ENCODE measurements around the gene CHIC2. TPM values are rescaled to one million over a fixed set of nuclear protein-coding genes. Genes with fewer than 3 reads are reported as not detected.
"Not testable (repeated sequence)": the region's sequence is repeated elsewhere in the genome, so short reads cannot be mapped to it uniquely, and the experiment has no call there.

CHIC2 gene
- total and polyA plus RNA-seq, 2 of the 4 experiments (the other 2 are of a cell fraction) = 20.4 to 26.3 TPM

GRCh38 chr4:54025582-54025981, 38.8 kb downstream of the CHIC2 start:
- Histone ChIP-seq H3K79me1 (ENCODE audit: low read depth in 1 of 2, low read length in 2 of 2) (peaks cover 11 to 59% of the 10 kb centered on the region in 2 experiments), H3K4me2 (ENCODE audit: low read depth, low read length) (no peak overlapping the region), H3K18ac (ENCODE audit: low read depth, low read length) (no peak overlapping the region), H3K36me3 (ENCODE audit: control insufficient read depth, insufficient read depth, low read length) (no peaks in the 10 kb centered on the region), H2BK15ac (ENCODE audit: low read depth, low read length) (no peak overlapping the region), H3K9me3 (ENCODE audit: control insufficient read depth, insufficient read depth, low read length) (no peaks in the 10 kb centered on the region), H2AK5ac (ENCODE audit: low read depth, low read length) (no peak overlapping the region), H2AFZ (replicated peaks; ENCODE audit: low read length, poor library complexity) (no peak overlapping the region), H3K56ac (ENCODE audit: extremely low read depth, insufficient read depth, low read length) (no peak overlapping the region), H2AK9ac (replicated peaks; ENCODE audit: low read depth, low read length, poor library complexity) (no peak overlapping the region), H4K91ac (ENCODE audit: insufficient read depth, low read depth, low read length) (no peak overlapping the region), H3K4ac (ENCODE audit: low read depth, low read length) (no peak overlapping the region), H2BK5ac (ENCODE audit: low read depth, low read length, poor library complexity, severe bottlenecking) (no peak overlapping the region), H3K4me3 (ENCODE audit: insufficient read depth, low read depth, low read length) (no peak overlapping the region), H2BK20ac (ENCODE audit: low read depth, low read length) (no peak overlapping the region), H3K9me1 (ENCODE audit: insufficient read depth, low read length) (peaks cover 7% of the 10 kb centered on the region; the same call in 1 of the 2 replicates), H3K27ac (ENCODE audit: insufficient read depth, low read length) (no peak overlapping the region), H4K5ac (ENCODE audit: low read depth, low read length) (no peak overlapping the region), H3K27me3 (ENCODE audit: control insufficient read depth, insufficient read depth, low read length) (no peaks in the 10 kb centered on the region), H3K9ac (ENCODE audit: low read depth, low read length) (no peak overlapping the region), H4K8ac (ENCODE audit: low read depth in 2 of 2, low read length in 2 of 2) (no peak overlapping the region), H3K14ac (replicated peaks; ENCODE audit: low read depth, low read length) (no peak overlapping the region), H4K20me1 (ENCODE audit: insufficient read depth, low read length) (peaks cover 31% of the 10 kb centered on the region; the same call in 1 of the 2 replicates), H2BK120ac (ENCODE audit: low read depth, low read length) (no peak overlapping the region), H3K4me1 (ENCODE audit: control insufficient read depth, insufficient read depth, low read length) (0 out of 2 replicates have a peak, but pooled peaks cover 1% of the 10 kb centered on the region), H3K23ac (ENCODE audit: low read depth, low read length) (no peak overlapping the region)
- ChIA-PET CTCF (no interaction called here), POLR2A (ENCODE audit: unreplicated experiment) (no interaction called here)
- ATAC-seq (ENCODE audit: low read depth) (no peak), DNase-seq (no peak)
- WGBS, 2 experiments (ENCODE audit: extremely low coverage in 2 of 2, insufficient read length in 1 of 2) = 100% methylated on average over 4 of the region's 7 CpGs; no CpG with 5 or more reads in 1 of the 2 experiments
- dilution Hi-C loops (cut with HindIII; ENCODE audit: low sequenced_read_pairs, unreplicated experiment) = no loop called here
- intact Hi-C loops (cut with micrococcal nuclease) = no loop called here
- BruUV-seq (replicated peaks) = no TSS peak
- TF ChIP-seq MAZ (IDR thresholded peaks at IDR 0.05; ENCODE audit: borderline replicate concordance, low read depth, low read length) (no peak), CEBPB (IDR thresholded peaks at IDR 0.05; ENCODE audit: low read depth, low read length) (no peak), RCOR1 (IDR thresholded peaks at IDR 0.05; ENCODE audit: insufficient replicate concordance, low read length) (no peak), NFE2L2 (IDR thresholded peaks at IDR 0.05; ENCODE audit: low read depth, low read length) (no peak), SMC3 (IDR thresholded peaks at IDR 0.05; ENCODE audit: low read depth, low read length) (no peak), RAD21 (IDR thresholded peaks at IDR 0.05; ENCODE audit: low read length) (no peak), BHLHE40 (IDR thresholded peaks at IDR 0.05; ENCODE audit: low read depth, low read length) (no peak), MAFK (IDR thresholded peaks at IDR 0.05; ENCODE audit: low read depth, low read length) (no peak), FOS (IDR thresholded peaks at IDR 0.05; ENCODE audit: low read depth, low read length) (no peak)
- TF ChIP-seq, protein P1, sequence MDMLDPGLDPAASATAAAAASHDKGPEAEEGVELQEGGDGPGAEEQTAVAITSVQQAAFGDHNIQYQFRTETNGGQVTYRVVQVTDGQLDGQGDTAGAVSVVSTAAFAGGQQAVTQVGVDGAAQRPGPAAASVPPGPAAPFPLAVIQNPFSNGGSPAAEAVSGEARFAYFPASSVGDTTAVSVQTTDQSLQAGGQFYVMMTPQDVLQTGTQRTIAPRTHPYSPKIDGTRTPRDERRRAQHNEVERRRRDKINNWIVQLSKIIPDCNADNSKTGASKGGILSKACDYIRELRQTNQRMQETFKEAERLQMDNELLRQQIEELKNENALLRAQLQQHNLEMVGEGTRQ (IDR thresholded peaks at IDR 0.05; ENCODE audit: low read depth, low read length) = no peak
- in situ Hi-C loops (cut with MboI; ENCODE audit: low sequenced_read_pairs) = no loop called here

DNA sequence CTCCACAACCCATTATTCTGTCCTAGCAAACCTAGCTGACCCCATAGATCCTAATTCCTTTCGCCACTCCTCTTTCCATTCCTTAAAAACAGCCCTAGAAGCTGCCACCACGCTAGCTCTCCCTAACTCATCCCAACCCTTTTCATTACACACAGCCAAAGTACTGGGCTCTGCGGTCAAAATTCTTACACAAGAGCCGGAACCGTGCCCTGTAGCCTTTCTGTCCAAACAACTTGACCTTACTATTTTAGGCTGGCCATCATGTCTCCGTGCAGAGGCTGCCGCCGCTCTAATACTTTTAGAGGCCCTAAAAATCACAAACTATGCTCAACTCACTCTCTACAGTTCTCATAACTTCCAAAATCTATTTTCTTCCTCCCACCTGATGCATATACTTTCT, 41.4 kb downstream of the CHIC2 start:
- 95 to 100% methylated on average over 1 to 8 of the region's 8 CpGs for WGBS, 2 experiments (ENCODE audit: extremely low coverage in 2 of 2, insufficient read length in 1 of 2)
- H2BK15ac ChIP-seq (ENCODE audit: low read depth, low read length); H2BK120ac ChIP-seq (ENCODE audit: low read depth, low read length); H2AK5ac ChIP-seq (ENCODE audit: low read depth, low read length); H3K18ac ChIP-seq (ENCODE audit: low read depth, low read length); H2AFZ ChIP-seq (replicated peaks; ENCODE audit: low read length, poor library complexity); intact Hi-C loops (cut with micrococcal nuclease); H2BK20ac ChIP-seq (ENCODE audit: low read depth, low read length); H4K5ac ChIP-seq (ENCODE audit: low read depth, low read length); dilution Hi-C loops (cut with HindIII; ENCODE audit: low sequenced_read_pairs, unreplicated experiment); H3K4me1 ChIP-seq (ENCODE audit: control insufficient read depth, insufficient read depth, low read length); H3K9me3 ChIP-seq (ENCODE audit: control insufficient read depth, insufficient read depth, low read length); H3K14ac ChIP-seq (replicated peaks; ENCODE audit: low read depth, low read length); H4K91ac ChIP-seq (ENCODE audit: insufficient read depth, low read depth, low read length); H3K23ac ChIP-seq (ENCODE audit: low read depth, low read length); ATAC-seq (ENCODE audit: low read depth); H3K9me1 ChIP-seq (ENCODE audit: insufficient read depth, low read length); H3K9ac ChIP-seq (ENCODE audit: low read depth, low read length); H2AK9ac ChIP-seq (replicated peaks; ENCODE audit: low read depth, low read length, poor library complexity); in situ Hi-C loops (cut with MboI; ENCODE audit: low sequenced_read_pairs); H3K36me3 ChIP-seq (ENCODE audit: control insufficient read depth, insufficient read depth, low read length); H3K27ac ChIP-seq (ENCODE audit: insufficient read depth, low read length); DNase-seq; CTCF ChIA-PET; H3K4ac ChIP-seq (ENCODE audit: low read depth, low read length); H3K27me3 ChIP-seq (ENCODE audit: control insufficient read depth, insufficient read depth, low read length); H3K56ac ChIP-seq (ENCODE audit: extremely low read depth, insufficient read depth, low read length); H3K4me3 ChIP-seq (ENCODE audit: insufficient read depth, low read depth, low read length); H4K8ac ChIP-seq (ENCODE audit: low read depth in 2 of 2, low read length in 2 of 2); H2BK5ac ChIP-seq (ENCODE audit: low read depth, low read length, poor library complexity, severe bottlenecking); POLR2A ChIA-PET (ENCODE audit: unreplicated experiment); H3K4me2 ChIP-seq (ENCODE audit: low read depth, low read length); BruUV-seq (replicated peaks): not testable (repeated sequence)
- peaks cover 11 to 58% of the 10 kb centered on the region in 2 experiments for H3K79me1 ChIP-seq (ENCODE audit: low read depth in 1 of 2, low read length in 2 of 2)
- H4K20me1 ChIP-seq (ENCODE audit: insufficient read depth, low read length) = peaks cover 34% of the 10 kb centered on the region; the same call in 1 of the 2 replicates
